CD4-positive, alpha-beta T cell treated with Interleukin-12 subunit alpha and Interleukin-12 subunit beta, for 1 hour (primary cell): Measurements from ENCODE around the gene PIGV.

Experiments used
- DNase-seq: peaks from one replicate; pipeline ENCODE4 v3.0.0-alpha.2; 2020

The PIGV gene

GRCh38 chr1:26787706-26788514 is at the start of gene PIGV:
Gene PIGV, plus strand, starts transcription at chr1:26787950. Its CDS starts 2,866 bp downstream, at chr1:26790816.
- peak; percentile 88 for DNase-seq

- peak; percentile 44 for DNase-seq
Measured at GRCh38 chr1:26739329-26739914, 48.3 kb upstream of the PIGV start.

DNA sequence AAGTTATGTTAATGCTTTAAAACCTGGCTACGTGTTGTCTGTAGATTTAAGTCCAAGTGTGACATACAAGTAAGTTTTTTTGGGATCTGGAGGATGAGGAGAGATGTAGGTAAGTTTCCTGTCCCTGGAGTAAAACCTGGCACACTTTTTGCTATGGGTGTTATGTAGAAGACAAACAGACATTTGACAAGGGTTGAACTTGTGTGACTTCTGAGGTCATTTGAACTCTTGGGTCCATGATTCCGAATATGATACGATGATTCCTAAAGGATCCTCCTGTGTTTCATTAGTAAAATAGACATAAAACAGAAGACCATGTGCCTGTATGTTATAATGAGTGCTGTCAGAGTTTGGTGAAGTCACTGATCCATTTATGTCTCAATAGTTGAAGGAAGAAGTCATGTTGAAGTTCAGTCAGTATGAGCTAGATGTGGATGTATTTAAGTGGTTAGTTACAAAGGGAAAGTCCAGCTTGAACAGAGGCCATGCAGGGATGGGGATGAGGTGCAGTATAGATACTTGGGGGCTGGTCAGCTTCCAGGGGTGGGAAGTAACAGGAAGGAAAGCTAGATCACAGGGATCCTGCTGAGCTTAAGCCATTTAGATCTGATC is 47.6 kb upstream of the PIGV start:
- no peak for DNase-seq

- DNase-seq, result no peak
Measured at GRCh38 chr1:26740952-26741351, 46.8 kb upstream of the PIGV start.

- no peak for DNase-seq
Measured at GRCh38 chr1:26743426-26744059, 44.2 kb upstream of the PIGV start.

- DNase-seq, result peak; percentile 93
Measured at GRCh38 chr1:26744075-26744959, 43.4 kb upstream of the PIGV start.

DNA sequence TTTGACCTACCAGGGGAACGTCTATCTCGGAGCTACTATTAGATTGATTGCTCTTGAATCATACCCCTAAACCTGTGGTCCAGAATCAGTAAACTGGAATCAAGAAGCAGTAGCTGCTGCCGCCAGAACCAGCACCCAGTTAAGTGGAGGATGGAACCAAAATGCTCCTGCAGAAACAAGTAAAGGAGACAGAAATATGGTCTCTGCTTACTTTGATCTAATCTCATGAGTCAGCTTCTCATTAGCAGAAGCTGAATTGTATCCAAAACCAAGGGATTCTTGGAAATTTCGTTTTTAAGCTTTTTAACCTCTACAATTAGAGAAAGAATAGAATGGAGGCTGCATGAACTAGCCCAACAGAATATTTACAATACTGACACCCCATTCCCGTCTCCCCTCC is 42.6 kb upstream of the PIGV start:
- DNase-seq, result no peak

DNA sequence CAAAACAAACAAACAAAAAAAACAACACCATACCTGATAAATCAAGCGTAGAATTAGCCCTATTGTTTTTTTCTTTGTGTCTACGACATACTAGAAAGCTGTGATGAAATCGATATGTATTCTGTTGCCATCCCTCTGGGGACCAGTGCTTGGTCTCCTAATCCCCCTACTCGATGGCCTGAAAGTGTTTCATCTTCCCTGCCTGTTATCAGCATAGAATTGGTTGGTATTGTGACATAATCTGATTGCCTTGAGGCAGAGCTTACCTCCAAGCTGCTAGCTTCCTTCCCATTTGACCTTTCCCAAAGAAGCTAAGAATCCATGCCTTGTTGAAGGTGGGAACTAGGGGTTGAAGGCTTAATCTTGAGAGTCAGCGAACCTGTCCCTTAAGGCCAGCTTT is 40.7 kb upstream of the PIGV start:
- DNase-seq, result no peak

DNA sequence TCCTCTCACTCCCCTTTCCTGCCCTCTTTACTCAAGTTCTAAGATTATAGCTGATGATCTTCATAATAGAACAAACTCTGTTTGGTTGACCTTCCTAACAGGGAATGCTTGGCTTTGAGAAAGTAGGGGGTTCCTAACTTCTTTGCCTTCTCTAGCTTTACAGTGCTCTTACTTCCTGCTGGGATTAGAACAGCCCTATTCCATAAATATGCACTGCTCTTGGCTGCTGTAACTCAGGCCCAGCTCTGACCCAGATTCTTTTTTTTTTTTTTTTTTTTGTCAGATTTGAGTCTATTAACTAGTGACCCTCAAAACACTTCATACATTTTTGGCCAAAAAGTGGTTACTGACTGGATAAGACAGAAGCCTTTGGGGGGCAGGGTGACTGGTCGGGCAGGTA is 39.4 kb upstream of the PIGV start:
- no peak for DNase-seq

DNA sequence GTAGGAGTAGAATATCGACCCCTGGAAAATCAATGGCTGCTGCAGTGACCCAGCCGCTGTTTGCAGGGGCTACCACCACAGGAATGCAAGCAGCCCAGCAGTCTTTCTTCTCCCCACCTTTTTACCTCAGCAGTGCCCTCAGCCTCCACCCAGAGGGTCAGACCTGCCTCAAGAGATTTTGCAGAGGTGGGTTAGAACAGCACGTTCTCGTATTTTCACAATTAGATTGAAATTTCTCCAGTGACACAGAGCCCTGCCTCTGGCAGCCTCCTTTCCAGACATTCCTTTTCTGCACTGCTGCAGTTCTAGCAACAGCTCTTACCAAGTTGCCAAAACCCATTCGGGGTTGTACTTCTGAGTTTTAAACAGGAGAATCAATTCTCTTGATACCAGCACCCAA is 38.3 kb upstream of the PIGV start:
- no peak for DNase-seq

GRCh38 chr1:26750428-26750827 is 37.3 kb upstream of the PIGV start:
- no peak for DNase-seq

- DNase-seq, result no peak
Measured at GRCh38 chr1:26752519-26752918, 35.2 kb upstream of the PIGV start.

DNA sequence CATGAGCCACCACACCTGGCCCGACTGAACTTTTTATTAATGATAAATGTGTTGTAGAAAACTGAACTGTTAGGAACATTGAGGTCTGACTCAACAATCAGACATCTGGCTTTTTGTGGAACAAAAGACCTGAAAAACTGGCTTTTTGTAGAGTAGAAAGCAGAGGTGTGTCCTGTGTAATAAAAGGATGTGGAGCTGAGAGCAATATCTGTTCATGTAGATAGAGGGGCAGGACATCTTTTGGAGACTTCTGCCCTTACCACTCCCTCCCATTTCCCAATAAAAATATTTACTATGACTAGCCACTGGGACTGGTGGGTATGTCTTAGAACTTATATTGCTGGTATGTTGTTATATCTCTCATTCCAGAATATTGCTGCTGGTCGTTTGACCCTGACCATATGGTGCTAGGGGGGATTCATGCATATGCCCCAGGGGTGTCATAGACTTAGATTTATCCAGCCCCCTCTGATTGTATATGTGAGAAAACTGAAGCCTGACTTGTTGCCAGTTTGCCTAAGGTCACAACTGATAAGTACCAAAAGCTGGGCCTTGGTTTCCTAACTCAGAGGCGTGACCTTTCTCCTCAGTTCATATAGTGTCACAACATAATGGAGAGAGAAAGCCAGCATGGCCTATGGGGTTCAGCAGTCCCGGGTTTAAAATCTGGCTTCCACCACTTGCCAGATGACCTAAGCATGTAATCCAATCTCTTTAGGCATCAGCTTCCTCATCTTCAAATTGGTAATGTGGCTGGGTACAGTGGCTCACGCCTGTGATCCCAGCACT is 33.5 kb upstream of the PIGV start:
- DNase-seq, result no peak

DNA sequence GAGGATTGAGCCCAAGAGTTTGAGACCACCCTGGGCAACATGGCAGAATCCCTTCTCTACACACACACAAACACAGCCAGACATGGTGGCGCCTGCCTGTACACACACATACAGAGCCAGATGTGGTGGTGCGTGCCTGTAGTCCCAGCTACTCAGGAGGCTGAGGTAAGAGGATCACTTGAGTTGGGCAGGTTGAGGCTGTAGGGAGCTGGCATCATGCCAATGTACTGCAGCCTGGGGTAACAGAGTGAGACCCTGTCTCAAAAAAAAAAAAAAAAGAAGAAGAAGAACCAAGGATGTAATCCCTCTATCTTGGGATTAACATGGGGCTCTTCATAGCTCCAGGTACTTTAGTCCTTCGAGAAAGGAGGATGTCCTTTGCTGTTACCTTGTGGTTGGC is 29.4 kb upstream of the PIGV start:
- no peak for DNase-seq

- no peak for DNase-seq
Measured at GRCh38 chr1:26759531-26759930, 28.2 kb upstream of the PIGV start.

DNA sequence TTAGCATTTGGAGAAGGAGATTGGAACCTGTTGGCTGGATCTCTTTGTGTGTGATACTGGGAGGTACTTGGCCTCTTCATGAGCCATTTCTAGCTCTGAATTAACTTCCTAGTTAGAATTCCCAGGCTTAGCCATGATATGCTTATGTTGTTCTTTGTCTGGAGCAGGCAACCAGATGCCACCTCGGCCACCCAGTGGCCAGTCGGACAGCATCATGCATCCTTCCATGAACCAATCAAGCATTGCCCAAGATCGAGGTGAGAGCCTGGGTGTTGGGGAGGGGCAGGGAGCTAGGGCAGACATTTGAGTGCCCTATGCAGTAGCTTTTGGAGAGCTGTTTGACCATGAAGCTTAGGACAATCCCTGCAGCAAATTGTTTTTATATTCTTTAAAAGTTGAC is 26.5 kb upstream of the PIGV start:
- DNase-seq, result no peak

- no peak for DNase-seq
Measured at GRCh38 chr1:26767714-26768113, 20.0 kb upstream of the PIGV start.

GRCh38 chr1:26768755-26769154 is 19.0 kb upstream of the PIGV start:
- DNase-seq, result no peak

- no peak for DNase-seq
Measured at GRCh38 chr1:26771285-26771642, 16.5 kb upstream of the PIGV start.

DNA sequence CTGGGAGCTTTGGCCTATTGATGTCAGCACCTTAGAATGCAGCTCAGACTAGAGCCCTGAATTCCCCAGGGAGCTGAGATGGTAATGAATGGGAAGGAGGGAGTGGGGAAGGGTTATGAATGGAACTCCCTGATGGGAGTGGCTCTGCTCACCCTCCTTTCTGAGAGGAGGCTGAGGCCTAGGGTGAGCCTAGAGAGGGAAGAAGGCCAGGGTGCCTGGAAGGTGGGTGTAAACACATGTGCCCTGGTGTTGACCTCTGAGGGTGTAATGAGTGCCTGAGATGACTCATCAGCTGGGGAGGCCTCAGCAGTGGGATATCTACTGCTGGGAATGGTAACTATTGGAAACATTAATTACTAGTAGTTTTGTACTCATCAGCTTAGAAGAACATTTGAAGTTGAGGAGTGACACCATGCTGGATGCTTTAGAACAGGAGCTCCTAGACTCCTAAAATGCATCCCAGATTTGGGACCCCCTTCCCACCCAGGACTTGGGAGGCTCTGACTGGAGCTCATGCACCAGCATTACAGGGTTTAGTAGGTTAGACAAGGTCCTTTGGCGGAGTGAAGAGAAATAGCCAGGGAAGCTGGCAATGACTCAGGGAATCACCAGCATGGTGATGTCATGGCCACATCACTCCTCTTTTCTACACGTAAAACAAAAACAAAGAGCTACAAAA is 16.0 kb upstream of the PIGV start:
- no peak for DNase-seq

GRCh38 chr1:26772687-26773086 is 15.1 kb upstream of the PIGV start:
- no peak for DNase-seq
